HepG2 (cell line): ENCODE data around the gene SLC4A9. TPM values are rescaled to one million over a fixed set of nuclear protein-coding genes. Genes with fewer than 3 reads are reported as not detected.

ENCODE experiments used
- CC2D1A ChIP-seq: sonication (generic); formaldehyde crosslinking; IDR thresholded peaks from 2 replicates; pipeline ENCODE4 v1.8.1; 2023; ENCODE audit warnings: mild to moderate bottlenecking, missing genetic modification reagents
- EP300 ChIP-seq, 3 experiments: sonication (generic) in 1 of 3; formaldehyde crosslinking in 1 of 3; IDR thresholded peaks; 2 replicates each; pipeline versions ENCODE4 v1.5.1 to v1.6.1; 2011 to 2020; ENCODE audit warnings: low read depth in 2 of 3, low read length in 2 of 3, borderline replicate concordance in 1 of 3, improper control_type of control experiment in 1 of 3, mild to moderate bottlenecking in 1 of 3, missing genetic modification reagents in 1 of 3, moderate library complexity in 1 of 3
- MAFK ChIP-seq, 2 experiments: IDR thresholded peaks in 1 of 2; conservative IDR thresholded peaks in 1 of 2; 2 replicates each; pipeline ENCODE4 v1.6.1; 2011; ENCODE audit warnings: improper control_type of control experiment in 2 of 2, low read length in 2 of 2
- MAX ChIP-seq: IDR thresholded peaks from 2 replicates; pipeline ENCODE4 v1.6.1; 2012; ENCODE audit warnings: inconsistent platforms
- NFAT5 ChIP-seq: sonication (generic); formaldehyde crosslinking; IDR thresholded peaks from 2 replicates; pipeline ENCODE4 v1.4.0; 2020; ENCODE audit warnings: missing genetic modification reagents
- NPAS2 ChIP-seq: sonication (generic); formaldehyde crosslinking; IDR thresholded peaks from 2 replicates; pipeline ENCODE4 v1.8.0; 2022; ENCODE audit warnings: mild to moderate bottlenecking, missing genetic modification reagents, borderline replicate concordance
- PHF8 ChIP-seq: sonication (generic); formaldehyde crosslinking; IDR thresholded peaks from 2 replicates; pipeline ENCODE4 v1.5.0; 2020; ENCODE audit warnings: missing genetic modification reagents
- ZNF121 ChIP-seq: sonication (generic); formaldehyde crosslinking; IDR thresholded peaks from 2 replicates; pipeline ENCODE4 v1.5.0; 2020; ENCODE audit warnings: mild to moderate bottlenecking, missing genetic modification reagents
- ZNF230 ChIP-seq: sonication (generic); formaldehyde crosslinking; IDR thresholded peaks from 2 replicates; pipeline ENCODE4 v1.4.0; 2020; ENCODE audit warnings: mild to moderate bottlenecking, missing genetic modification reagents
- ZNF318 ChIP-seq: sonication (generic); formaldehyde crosslinking; IDR thresholded peaks from 2 replicates; pipeline ENCODE4 v1.4.0; 2020; ENCODE audit warnings: mild to moderate bottlenecking, missing genetic modification reagents
- polyA plus RNA-seq, 8 experiments: library from polyadenylated mRNA; depleted of rRNA in 3 of 8; stranded (reverse) in 7 of 8; unstranded in 1 of 8; fragments of >200 nt; fragmentation: Illumina TruSeq in 4 of 8; extraction: Trizol in 4 of 8; gene quantifications; 2 replicates each; pipeline versions ENCODE4 v1.2.1 to v1.2.3, GENCODE V29; 2011 to 2016; ENCODE audit warnings: low read depth in 4 of 8, missing spikeins in 1 of 8, mixed read lengths in 1 of 8; ENCODE audit not compliant: insufficient read depth in 1 of 8
- total RNA-seq, 5 experiments: library from RNA; depleted of rRNA; stranded (reverse); fragments of >200 nt; fragmentation: Illumina TruSeq; extraction: Trizol; gene quantifications; 2 replicates each; pipeline ENCODE4 v1.2.3, GENCODE V29; 2016; ENCODE audit warnings: low read depth in 1 of 5

SLC4A9 gene
- total and polyA plus RNA-seq, 2 of the 13 experiments (the other 11 are each of a cell fraction or from before 2014, with no cell fraction given): not detected

GRCh38 chr5:140401362-140402257, 41.6 kb downstream of the SLC4A9 start, which contains the start of gene ANKHD1 (continued):
- TF ChIP-seq CC2D1A (CRISPR knock-in tag): no peak
- peak; percentile 35; the same call in 1 of the 2 replicates for TF ChIP-seq NFAT5 (CRISPR knock-in tag)
- no peak; the same call in none of the 2 replicates for TF ChIP-seq ZNF230 (CRISPR knock-in tag)
- TF ChIP-seq ZNF121 (CRISPR knock-in tag): peak; percentile 37; the same call in 1 of the 2 replicates
- peak; percentile 80 for TF ChIP-seq PHF8 (CRISPR knock-in tag)
- TF ChIP-seq ZNF318 (CRISPR knock-in tag): peak; percentile 3; the same call in 1 of the 2 replicates
- no peak for TF ChIP-seq MAFK (conservative IDR thresholded peaks at IDR 0.05 in 1 of 2, IDR thresholded peaks at IDR 0.05 in 1 of 2; ENCODE audit: low read length in 2 of 2)
- no peak; a peak in 1 of 4 replicates for TF ChIP-seq EP300 (IDR thresholded peaks at IDR 0.05; ENCODE audit: low read depth in 2 of 2, low read length in 2 of 2)
- 0 out of 2 replicates have a peak, but pooled peaks have one; percentile 9 for TF ChIP-seq EP300 (CRISPR knock-in tag; IDR thresholded peaks at IDR 0.05; ENCODE audit: borderline replicate concordance)
- no peak for TF ChIP-seq NPAS2 (CRISPR knock-in tag)
- peak; percentile 10; the same call in 1 of the 2 replicates for TF ChIP-seq MAX
